GM18858 (cell line): ENCODE data around the gene IER2.

Source experiments
- ATAC-seq: cut with Tn5 transposase; IDR thresholded peaks from one replicate; pipeline ENCODE4 v1.9.1; 2021; ENCODE audit not compliant: unreplicated experiment

IER2 gene

DNA sequence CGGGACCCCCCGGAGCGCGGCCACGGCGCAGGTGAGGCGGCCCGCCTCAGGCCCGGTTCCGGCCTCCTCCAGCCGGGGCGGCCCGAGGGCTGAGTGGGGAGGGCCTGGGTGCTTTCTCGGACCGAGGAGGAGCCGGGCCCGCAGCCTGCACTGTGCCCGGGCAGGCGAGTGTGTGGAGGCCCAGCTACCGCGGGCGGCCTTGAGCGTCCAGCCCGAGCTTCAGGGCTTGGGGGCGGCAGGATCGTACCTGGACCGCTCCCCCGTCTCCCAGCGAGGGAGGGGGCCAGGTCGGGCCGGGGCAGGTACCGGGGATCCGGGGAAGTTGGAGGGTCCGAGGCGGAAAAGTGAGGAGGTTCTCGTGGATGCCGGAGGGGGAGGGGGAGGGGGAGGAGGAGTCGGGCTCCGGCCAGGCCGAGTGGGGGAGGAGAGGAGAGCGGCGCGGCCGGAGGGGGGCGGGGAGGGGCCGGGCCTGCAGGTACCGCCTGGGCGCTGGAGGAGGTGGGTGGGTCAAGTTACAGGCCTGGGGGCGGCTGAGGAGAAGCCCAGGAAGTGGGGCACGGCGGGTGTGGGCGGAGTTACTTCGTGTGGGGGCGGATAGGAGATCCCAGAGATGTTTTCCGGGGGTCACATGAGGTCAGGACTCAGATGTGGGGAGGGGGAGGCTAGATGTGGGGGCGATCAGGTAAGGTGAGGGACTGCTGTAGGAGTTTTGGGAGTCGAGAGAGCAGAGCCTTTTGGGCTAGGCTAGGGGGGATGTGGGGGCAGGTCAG, 31.6 kb upstream of the IER2 start:
- no peak for ATAC-seq

DNA sequence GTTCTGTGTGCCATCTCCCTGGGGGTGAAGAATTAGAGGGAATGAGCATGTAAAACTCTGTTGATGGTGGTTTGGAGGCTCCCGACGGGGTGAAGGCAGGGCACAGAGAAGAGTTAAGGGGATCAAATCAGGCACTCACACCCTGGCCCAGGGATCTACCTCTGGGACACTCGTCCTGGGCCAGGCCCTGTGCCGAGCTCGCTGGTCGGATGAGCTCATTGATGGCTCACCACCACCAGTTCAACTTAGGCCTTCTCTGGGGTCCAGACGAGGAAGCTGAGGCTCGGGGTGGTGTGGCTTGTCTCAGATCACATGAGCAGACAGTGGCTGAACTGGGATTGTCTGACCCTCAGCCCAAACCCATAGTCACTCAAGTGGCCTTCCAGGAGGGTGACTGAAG, 30.6 kb upstream of the IER2 start:
- no peak for ATAC-seq

DNA sequence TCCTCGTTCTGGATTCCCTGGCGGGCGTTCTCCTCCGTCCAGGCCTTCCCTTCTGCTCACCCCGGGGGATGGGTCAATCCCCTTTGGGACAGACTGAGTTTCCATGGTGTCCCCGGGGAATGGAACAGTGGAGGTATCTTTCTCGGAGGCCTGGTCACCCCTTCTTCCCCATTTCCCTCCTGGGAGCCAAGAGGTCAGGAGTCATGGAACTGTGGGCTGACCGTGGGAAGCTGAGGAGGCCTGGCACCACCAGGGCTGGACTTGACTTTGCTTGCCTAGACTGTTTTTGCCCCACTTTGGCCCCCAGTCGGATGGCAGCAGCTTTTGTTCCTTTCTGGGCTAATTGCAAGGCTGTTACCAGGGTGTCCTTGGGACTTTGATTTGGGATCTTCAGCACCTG, 30.2 kb upstream of the IER2 start:
- ATAC-seq, result no peak

- no peak for ATAC-seq
These were observed 29.4 kb upstream of the IER2 start for GRCh38 chr19:13120817-13121216.

DNA sequence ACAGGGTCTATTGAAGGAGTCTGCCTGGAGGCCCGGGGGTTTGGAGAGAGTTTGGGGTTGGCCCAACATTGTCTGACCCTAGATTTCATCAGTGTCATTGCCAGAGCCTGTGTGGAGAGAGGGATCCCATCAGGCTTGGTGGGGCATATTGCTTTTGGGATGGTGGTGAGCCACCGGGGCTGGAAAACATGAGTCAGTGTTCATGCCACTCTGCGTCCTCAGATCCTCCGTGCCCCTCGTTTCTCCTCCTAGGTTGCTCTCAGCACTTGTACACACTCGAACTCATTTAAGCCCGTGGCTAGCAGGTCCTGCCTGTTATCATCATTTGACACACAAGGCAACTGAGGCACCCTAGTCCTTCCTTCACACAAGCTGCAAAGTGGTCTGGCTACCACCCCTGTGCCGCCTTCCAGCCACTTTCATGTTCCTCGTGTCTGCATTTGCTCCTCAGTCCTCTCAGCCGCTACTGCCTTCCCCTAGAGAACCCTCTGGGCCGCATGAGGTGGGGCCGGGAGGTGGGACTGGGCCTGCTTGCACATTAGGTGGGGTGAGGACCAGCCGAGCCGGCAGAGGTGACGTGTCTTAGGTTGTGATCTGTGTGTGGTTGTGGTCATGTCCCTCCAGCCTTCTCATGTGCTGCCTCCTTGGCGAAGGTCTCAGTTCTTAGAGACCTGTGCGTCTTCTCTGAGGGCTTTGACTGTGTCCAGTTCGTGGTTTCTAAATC, 28.5 kb upstream of the IER2 start:
- ATAC-seq, result no peak

- ATAC-seq, result no peak
These were observed 27.8 kb upstream of the IER2 start for GRCh38 chr19:13122275-13122878.

DNA sequence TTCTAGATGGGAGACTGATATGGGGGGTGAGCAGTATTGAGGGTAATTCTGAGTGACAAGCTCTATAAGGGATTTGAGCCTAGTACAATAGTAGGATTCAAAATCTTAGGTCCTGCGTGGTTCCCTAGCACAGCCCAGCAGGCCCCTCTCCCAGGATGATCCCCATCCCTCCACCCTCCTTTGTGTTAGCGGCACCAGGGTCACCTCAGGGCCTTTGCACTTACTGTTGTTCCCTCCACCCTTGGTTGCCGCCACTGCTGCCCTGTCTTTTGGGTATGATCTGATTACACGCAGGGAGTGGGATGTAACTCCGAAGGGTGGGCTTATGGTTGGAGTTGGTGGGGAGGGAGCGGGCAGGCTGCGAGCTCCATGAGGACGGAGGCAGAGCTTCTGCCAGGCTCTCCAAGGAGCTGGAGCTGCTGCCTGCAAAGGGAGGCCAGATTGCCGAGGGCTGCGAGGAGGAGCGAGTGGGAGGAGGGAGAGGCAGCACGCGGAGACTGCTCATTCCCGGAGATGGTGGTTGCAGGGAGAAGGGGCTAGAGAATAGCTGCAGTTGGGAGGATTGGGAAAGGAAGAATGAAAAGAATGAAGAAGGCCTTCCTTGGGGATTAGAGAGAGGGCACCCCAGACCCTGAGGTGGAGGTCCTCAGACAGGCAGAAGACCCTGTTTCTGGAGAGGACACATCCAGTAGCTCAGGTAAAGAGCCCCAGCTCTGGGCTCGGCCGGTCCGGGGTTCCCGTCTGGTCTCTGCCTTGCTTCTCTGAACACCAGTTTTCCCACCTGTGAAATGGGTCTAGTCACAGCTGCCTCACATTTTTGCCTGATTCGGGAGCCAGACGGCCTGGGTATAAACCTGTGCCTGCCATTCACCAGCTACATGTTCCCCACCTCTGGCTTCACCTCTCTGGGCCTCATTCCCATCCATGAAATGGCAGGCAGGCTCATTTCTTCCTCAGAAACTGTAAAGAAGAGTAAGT, 26.9 kb upstream of the IER2 start:
- ATAC-seq, result no peak

GRCh38 chr19:13127051-13127450, 23.2 kb upstream of the IER2 start:
- no peak for ATAC-seq

DNA sequence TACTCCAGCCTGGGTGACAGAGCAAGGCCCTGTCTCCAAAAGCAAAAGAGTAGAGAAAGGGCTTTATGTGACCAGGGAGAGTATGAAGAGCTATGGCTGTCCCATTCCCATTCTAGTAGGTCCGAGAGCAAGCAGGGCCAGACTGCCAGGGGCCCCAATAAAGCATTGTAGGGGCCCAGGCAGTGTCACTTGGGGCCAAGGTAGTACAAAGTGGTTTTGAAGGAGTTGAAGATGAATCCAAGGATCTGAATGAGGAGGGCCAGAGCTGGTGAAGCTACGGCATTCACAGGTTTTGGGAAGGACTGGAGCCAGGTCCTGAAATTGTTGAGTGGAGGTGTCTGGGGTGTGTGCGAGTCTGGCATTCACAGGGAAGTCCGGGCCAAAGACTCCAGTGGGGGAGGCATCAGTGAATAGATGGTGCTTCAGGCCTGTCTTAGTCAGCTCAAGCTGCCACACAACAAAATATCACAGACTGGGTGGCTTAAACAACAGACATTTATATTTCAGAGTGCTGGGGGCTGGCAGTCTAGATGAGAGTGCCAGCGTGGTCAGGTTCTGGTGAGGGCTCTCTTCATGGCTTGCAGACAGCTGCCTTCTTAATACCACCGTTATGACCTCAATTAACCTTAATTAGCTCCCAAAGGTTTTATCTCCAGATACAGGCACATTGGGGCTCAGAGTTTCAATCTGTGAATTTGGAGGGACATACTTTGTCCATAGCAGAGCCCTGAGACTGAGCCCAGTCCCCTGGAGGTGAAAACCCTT, 22.2 kb upstream of the IER2 start:
- no peak for ATAC-seq

- no peak for ATAC-seq
These were observed 21.6 kb upstream of the IER2 start for GRCh38 chr19:13128583-13128982.

GRCh38 chr19:13129384-13129783, 20.8 kb upstream of the IER2 start:
- no peak for ATAC-seq

DNA sequence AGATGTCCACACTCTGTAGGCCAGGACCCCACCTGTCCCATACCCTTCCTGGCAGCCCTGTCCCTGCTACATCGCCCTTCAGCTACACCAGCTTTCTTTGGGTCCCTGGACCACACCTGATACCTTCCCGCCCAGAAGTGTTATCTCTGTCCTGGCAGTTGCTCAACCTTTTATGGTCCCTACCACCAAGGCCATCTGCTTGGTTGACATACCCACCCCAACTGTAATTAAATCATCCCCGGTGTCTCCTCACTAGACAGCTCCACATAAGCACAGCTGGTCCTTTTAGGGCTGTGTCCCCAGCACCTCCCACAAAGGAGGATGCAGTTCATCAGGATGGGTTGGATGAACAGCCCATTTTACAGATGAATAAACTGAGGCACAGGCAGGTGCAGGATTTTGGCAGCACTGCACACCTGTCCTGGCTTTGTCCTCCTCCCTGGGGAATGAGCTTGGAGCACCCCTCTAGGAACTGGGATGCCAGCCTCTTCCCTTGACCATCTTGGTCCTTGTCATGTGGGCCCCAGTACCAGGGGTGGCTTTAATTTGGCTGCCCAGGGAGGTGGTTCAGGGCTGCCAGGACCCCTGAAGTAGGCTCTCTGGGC, 19.2 kb upstream of the IER2 start:
- no peak for ATAC-seq

DNA sequence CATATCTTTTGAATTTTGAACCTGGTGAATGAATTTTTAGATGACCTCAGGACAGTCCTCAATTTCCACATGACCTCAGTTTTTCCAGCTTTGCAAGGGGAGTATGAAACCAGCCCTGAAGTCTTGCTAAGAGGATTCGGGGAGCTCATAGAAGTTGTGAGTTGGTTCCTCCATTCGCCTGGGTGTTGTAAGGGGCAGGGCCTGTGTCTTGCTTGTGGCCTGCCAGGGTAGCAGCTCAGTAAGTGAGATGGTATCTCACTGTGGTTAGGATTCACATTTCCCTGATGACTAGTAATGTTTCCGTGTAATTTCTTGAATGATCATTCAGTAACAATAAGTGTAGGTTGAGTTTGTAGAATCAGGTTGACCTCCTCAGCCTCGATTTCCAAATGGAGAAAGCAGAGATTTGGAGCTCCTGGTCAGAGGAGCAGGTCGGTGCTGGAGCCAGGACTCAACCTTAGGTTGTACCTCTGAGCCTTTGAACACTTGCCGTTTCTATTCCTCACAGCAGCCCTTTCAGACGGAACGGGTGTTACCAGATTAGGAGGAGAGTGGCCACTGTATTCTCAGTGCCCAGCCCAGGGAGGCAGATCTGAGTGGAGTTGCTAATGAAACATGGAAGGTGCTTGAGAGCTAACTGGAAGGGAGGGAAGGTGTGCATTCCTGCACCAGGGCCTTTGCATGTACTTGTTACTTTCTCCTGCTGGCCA, 17.6 kb upstream of the IER2 start:
- ATAC-seq, result no peak

DNA sequence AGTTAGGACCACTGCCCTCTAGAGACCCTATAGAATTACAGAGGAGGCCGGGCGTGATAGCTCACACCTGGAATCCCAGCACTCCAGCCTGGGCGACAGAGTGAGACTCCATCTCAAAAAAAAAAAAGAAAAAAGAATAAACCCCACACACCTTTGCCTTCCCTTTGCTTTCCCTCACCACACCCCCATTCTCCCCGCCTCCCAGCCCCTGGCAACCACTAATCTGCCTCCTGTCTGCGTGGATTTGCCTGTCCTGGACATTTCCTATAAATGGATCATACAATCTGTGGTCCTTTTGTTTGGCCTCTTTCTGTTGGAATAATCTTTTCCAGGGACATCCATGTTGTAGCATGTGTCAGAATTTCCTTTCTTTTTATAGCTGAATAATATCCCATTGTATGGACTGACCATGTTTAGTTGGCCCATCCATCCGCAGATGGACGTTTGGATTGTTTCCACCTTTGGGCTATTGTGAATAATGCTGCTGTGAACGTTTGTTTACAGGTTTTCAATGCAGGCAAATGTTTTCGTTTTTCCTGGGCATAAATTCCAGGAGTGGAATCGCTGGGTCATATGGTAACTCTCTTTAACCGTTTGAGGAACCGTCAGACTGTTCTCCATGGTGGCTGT, 16.9 kb upstream of the IER2 start:
- ATAC-seq, result no peak

GRCh38 chr19:13134626-13135025, 15.6 kb upstream of the IER2 start:
- no peak for ATAC-seq

GRCh38 chr19:13135068-13136062, 14.8 kb upstream of the IER2 start:
- ATAC-seq, result no peak

DNA sequence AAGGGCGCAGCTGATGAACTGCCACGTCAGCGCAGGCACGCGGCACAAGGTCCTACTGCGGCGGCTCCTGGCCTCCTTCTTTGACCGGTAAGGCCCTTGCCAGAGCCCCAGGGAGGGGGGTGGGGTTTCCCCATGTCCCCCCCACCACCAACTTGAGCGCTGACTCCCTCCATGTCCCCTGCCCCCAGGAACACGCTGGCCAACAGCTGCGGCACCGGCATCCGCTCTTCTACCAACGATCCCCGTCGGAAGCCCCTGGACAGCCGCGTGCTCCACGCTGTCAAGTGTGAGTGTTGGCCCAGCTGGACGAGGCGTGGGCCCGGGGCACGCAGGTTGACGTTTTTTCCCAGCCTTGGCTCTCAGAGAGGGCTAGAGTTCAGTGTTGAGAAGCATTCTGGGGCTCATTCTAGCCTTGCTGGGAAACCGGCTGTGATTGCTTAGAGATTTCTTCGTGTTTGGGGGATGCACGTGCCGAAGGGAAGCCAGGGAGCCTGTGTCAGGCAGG, 12.9 kb upstream of the IER2 start:
- ATAC-seq, result no peak
